Adipocyte (in vitro differentiated cells): ENCODE measurements around the gene TRIM34.
"Not testable (repeated sequence)": the region's sequence is repeated elsewhere in the genome, so short reads cannot be mapped to it uniquely, and the experiment has no call there.

ENCODE experiments used
- DNase-seq: peaks from one replicate; pipeline ENCODE4 v3.0.0-alpha.2; 2015; ENCODE audit warnings: low read depth
- H3K27me3 ChIP-seq: replicated peaks from 2 replicates; pipeline ENCODE4 v1.7.0; 2013; ENCODE audit warnings: mild to moderate bottlenecking, low read length, moderate library complexity; ENCODE audit not compliant: control insufficient read depth, insufficient read depth
- H3K36me3 ChIP-seq: 2 replicates; pipeline ENCODE4 v1.7.0; 2013; ENCODE audit warnings: low read length, mild to moderate bottlenecking, moderate library complexity; ENCODE audit not compliant: control insufficient read depth, insufficient read depth, severe bottlenecking
- H3K4me1 ChIP-seq: 2 replicates; pipeline ENCODE4 v1.7.0; 2013; ENCODE audit warnings: mild to moderate bottlenecking, low read length, moderate library complexity; ENCODE audit not compliant: control insufficient read depth, insufficient read depth
- H3K4me3 ChIP-seq: 2 replicates; pipeline ENCODE4 v1.7.0; 2013; ENCODE audit warnings: mild to moderate bottlenecking, low read length, moderate library complexity
- H3K9ac ChIP-seq: 2 replicates; pipeline ENCODE4 v1.7.0; 2013; ENCODE audit warnings: mild to moderate bottlenecking, low read length, moderate library complexity
- H3K9me3 ChIP-seq: 2 replicates; pipeline ENCODE4 v1.7.0; 2013; ENCODE audit warnings: mild to moderate bottlenecking, low read length, moderate library complexity; ENCODE audit not compliant: control insufficient read depth

The TRIM34 gene

DNA sequence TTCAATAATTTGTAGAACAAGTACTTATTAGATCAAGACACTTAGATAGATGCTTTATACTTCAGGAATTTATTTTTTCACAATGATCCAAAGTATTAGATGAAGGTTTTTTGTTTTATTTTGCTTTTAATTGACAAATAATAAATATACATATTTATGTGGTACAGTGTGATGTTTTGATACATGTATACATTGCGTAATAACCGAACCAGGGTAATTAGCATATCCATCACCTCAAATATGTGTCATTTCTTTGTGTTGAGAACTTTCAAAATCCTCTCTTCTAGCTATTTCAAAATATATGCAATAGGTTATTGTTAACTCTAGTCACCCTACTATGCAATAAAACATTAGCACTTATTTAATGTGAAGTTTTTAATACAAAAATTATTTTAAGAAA, 38.7 kb downstream of the TRIM34 start:
- H3K4me1 ChIP-seq = no peaks in the 10 kb centered on the region
- H3K27me3 ChIP-seq = no peaks in the 10 kb centered on the region
- peaks cover 30% of the 10 kb centered on the region for H3K36me3 ChIP-seq
- H3K9ac ChIP-seq = no peak overlapping the region
- no peak overlapping the region for H3K4me3 ChIP-seq
- DNase-seq = no peak
- H3K9me3 ChIP-seq = no peaks in the 10 kb centered on the region

- H3K36me3 ChIP-seq = peaks cover 38% of the 10 kb centered on the region
- no peak overlapping the region for H3K9ac ChIP-seq
- H3K4me3 ChIP-seq = no peak overlapping the region
- H3K9me3 ChIP-seq = no peaks in the 10 kb centered on the region
- H3K4me1 ChIP-seq = no peaks in the 10 kb centered on the region
- no peak for DNase-seq
- H3K27me3 ChIP-seq = no peaks in the 10 kb centered on the region
Measured at GRCh38 chr11:5665051-5665570, 40.3 kb downstream of the TRIM34 start.

DNA sequence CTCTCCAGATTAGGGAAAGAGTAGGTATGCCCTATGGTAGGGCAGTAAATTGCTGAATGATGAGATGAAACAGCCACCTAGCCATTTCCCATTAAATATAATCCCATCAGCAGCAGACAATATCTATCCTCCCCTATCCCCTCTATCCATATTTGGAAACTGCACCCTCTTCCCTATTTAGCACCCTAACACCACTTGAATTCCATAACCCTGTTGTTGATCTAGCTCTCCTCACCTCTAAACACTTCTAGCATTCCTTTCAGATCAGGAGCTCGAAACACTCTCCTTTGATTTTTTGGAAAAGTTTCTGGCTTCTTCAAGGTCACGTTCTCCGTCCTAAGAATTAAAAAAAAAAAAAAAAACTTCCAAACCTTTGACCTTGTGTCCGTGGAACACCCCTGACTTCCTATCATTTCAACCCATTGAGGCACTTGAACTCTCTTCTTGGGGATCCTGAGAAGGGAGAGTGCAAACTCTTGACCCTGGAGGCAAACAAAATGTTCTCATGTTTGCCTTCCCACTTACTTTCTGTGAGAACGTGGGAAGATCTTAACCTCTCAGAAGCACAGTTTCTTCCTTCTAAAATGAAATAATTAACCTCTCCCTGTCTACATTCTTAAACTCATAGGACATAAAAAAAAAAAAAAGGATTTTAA, 41.1 kb downstream of the TRIM34 start:
- peaks cover 39% of the 10 kb centered on the region for H3K36me3 ChIP-seq
- H3K9ac ChIP-seq = no peak overlapping the region
- H3K4me3 ChIP-seq = no peak overlapping the region
- no peak for DNase-seq
- no peaks in the 10 kb centered on the region for H3K4me1 ChIP-seq
- H3K27me3 ChIP-seq = no peaks in the 10 kb centered on the region
- H3K9me3 ChIP-seq = no peaks in the 10 kb centered on the region

- Histone ChIP-seq H3K27me3 (no peaks in the 10 kb centered on the region), H3K9me3 (no peaks in the 10 kb centered on the region), H3K4me3 (no peak overlapping the region), H3K36me3 (peaks cover 42% of the 10 kb centered on the region), H3K4me1 (no peaks in the 10 kb centered on the region), H3K9ac (no peak overlapping the region)
- peak; percentile 9 for DNase-seq
Measured at GRCh38 chr11:5666402-5666793, 41.6 kb downstream of the TRIM34 start.

- no peaks in the 10 kb centered on the region for H3K4me1 ChIP-seq
- H3K27me3 ChIP-seq = no peaks in the 10 kb centered on the region
- no peaks in the 10 kb centered on the region for H3K9me3 ChIP-seq
- H3K9ac ChIP-seq = no peak overlapping the region
- H3K36me3 ChIP-seq = peaks cover 22% of the 10 kb centered on the region
- DNase-seq = no peak
- H3K4me3 ChIP-seq = no peak overlapping the region
Measured at GRCh38 chr11:5671831-5672230, 47.0 kb downstream of the TRIM34 start.

GRCh38 chr11:5674391-5674790, 49.6 kb downstream of the TRIM34 start:
- H3K4me1 ChIP-seq = no peaks in the 10 kb centered on the region
- no peak for DNase-seq
- H3K9ac ChIP-seq = no peak overlapping the region
- peaks cover 30% of the 10 kb centered on the region for H3K36me3 ChIP-seq
- H3K9me3 ChIP-seq = no peaks in the 10 kb centered on the region
- H3K4me3 ChIP-seq = no peak overlapping the region
- H3K27me3 ChIP-seq = no peaks in the 10 kb centered on the region

GRCh38 chr11:5679811-5680210, 55.0 kb downstream of the TRIM34 start:
- Histone ChIP-seq H3K27me3 (no peaks in the 10 kb centered on the region), H3K4me1 (peaks cover 5% of the 10 kb centered on the region), H3K9me3 (no peaks in the 10 kb centered on the region), H3K36me3 (peaks cover 23% of the 10 kb centered on the region), H3K9ac (no peak overlapping the region), H3K4me3 (no peak overlapping the region)
- no peak for DNase-seq

- not testable (repeated sequence) for H3K4me3 ChIP-seq, H3K9me3 ChIP-seq, DNase-seq, H3K9ac ChIP-seq, H3K4me1 ChIP-seq, H3K27me3 ChIP-seq
- H3K36me3 ChIP-seq = peaks cover 18% of the 10 kb centered on the region
Measured at GRCh38 chr11:5682890-5683441, 58.2 kb downstream of the TRIM34 start.

DNA sequence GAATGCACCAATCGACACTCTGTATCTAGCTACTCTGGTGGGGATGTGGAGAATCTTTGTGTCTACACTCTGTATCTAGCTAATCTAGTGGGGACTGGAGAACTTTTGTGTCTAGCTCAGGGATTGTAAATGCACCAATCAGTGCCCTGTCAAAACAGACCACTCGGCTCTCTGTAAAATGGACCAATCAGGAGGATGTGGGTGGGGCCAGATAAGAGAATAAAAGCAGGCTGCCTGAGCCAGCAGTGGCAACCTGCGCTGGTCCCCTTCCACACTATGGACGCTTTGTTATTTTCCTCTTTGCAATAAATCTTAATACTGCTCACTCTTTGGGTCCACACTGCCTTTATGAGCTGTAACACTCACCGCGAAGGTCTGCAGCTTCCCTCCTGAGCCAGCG, 58.8 kb downstream of the TRIM34 start:
- not testable (repeated sequence) for H3K27me3 ChIP-seq, H3K9me3 ChIP-seq, DNase-seq, H3K9ac ChIP-seq, H3K4me1 ChIP-seq
- H3K4me3 ChIP-seq = peak overlapping the region; percentile 89
- H3K36me3 ChIP-seq = peaks cover 11% of the 10 kb centered on the region

DNA sequence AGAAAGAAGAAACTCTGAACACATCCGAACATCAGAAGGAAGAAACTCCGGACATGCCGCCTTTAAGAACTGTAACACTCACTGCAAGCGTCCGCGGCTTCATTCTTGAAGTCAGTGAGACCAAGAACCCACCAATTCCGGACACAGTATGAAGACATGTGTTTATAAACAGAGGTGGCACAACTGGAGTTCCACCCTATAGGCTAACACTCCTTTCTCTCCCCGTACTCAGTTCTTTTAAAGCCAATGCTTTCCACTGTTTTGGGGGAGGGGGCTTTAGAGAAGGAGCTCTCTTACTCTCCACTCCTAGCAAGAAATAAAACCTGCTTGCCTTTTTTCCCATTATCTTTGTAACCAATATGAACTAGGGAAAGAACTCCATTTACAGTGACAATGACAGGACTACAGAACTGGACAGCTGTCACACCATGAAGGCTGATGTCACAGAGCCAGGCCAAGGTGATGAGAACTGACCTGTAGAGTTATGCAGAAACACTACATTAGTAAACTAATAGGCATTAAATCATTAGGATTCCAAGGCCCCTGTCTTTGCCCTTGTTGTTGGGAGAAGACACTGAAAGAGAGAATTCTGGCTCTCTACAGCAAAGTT, 59.3 kb downstream of the TRIM34 start:
- Histone ChIP-seq H3K4me1 (peaks cover 13% of the 10 kb centered on the region), H3K4me3 (peak overlapping the region; percentile 89), H3K9ac (peak overlapping the region; percentile 90), H3K27me3 (no peaks in the 10 kb centered on the region), H3K36me3 (peaks cover 6% of the 10 kb centered on the region), H3K9me3 (no peaks in the 10 kb centered on the region)
- no peak for DNase-seq

GRCh38 chr11:5684646-5685362, 60.0 kb downstream of the TRIM34 start, which contains the start of gene TRIM5:
TSS of gene TRIM5 (minus strand) at chr11:5685074. CDS start at chr11:5680177, 4,897 bp downstream.
- Histone ChIP-seq H3K9me3 (no peaks in the 10 kb centered on the region), H3K36me3 (peaks cover under 1% of the 10 kb centered on the region), H3K4me3 (peak within 1 kb of the TSS; percentile 89), H3K4me1 (peaks cover 16% of the 10 kb centered on the region), H3K27me3 (no peaks in the 10 kb centered on the region), H3K9ac (peak within 1 kb of the TSS; percentile 90)
- peak; percentile 99 for DNase-seq
